HG02610 (cell line): Measurements from ENCODE around the gene LOXHD1.

ENCODE experiments used
- ATAC-seq: cut with Tn5 transposase; IDR thresholded peaks from one replicate; pipeline ENCODE4 v1.9.1; 2021; ENCODE audit warnings: mild to moderate bottlenecking, moderate library complexity; ENCODE audit not compliant: unreplicated experiment

The LOXHD1 gene

GRCh38 chr18:46427216-46427995 lies 229.6 kb downstream of the LOXHD1 start:
- no peak for ATAC-seq
